DMS53 treated with DMSO at 0.1 percent for 48 hours (cell line): ENCODE results near the gene NDUFAF8.

Experiments
- DNase-seq: peaks from one replicate; lab custom pipeline; 2025; ENCODE audit not compliant: unreplicated experiment; lab: John Stamatoyannopoulos, UW

Gene NDUFAF8

DNA sequence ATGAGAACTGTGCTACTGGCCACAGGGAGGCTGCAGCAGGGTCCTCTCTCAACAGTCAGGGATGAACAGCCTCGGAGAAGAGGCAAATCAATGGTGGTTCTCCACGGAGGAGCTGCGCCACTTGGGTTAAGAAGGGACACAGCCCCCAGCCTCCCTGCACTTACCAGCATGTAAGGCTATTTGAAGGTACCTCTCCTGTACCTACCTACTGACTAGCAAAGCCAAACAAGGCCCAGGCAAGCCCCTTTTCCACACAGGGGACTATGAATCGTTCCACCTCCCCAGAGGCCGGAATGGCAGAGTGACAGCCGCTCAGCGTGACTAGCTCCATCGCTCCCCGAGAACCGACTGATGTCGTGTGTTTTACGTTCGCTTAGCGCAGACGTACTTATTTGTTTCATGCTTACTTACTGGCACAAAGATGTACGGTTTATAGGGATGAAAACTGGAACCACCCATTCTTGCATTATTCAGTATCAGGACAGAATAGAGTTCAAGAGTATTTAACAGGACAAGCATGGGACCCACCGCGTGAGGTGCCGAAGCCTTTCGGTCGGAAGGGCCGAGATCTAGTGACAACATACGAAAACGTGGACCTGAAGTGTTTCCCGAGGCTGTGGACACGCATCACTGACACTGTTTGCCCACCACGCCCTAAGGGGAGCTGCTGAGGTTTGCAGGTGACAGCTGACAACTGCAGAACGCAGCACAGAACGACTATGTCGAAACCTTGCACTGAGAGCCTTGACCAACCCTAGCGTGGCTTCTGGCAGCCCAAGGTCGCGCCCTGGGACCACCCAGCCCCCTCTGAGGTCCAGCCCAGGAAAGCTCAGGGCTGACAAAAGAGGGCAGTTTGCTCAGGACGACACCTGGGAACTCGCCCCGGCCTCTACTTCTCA, 1.3 kb upstream of the NDUFAF8 start:
- peak; percentile 41 for DNase-seq

DNA sequence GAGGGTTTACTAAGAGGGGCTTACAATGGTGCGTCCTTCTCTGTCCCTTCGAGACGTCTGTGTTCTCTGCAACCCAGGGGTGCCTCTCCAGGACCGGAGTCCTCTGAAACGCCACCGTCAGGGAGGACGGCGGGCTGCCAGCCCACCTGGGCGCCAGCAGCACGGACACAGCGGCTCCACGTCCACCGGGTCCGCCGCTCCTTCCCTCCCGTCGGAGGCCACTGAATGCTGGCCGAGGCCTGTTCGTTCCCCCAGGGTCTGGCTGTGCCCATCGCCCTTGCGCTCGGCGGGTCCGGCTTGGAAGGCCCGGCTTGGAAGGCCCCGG, 666 bp upstream of the NDUFAF8 start:
- DNase-seq = no peak

DNA sequence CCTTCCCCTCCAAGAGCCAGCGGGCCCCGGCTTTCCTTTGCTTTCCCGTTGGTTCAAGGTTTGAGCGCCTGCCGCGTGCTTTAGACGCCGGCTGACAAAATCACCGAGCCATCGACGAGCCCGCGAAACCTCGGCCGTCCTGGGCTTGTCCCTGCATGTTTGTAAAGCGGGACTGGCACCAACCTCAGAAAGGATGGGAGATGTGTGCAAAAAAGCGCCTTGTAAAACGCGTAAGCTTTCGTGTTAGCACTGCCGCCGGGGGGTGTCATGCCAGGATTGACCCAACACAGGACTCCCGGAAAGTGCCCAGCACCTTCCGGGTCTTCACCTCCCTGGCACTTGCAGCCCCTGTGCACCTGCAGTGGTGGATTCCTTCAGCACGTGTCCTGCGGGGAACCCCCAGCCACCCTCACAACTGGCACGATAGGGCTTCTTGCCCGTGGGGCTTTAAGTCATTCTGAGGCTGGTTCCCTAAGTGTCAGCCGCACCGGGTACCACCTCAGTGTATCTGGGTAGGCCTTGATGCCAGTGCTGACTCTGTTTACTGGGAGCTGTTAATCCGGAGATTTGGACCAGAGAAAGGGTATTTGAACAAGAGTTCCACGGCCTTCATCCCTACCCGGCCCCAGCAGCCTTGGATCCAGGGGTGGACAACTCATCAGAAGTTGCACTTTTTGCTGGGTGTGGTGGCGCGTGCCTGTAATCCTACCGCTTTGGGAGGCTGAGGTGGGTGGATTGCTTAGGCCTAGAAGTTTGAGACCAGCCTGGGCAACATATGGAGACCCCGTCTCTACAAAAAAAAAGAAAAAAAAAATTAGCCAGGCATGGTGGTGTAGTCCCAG, 817 bp downstream of the NDUFAF8 start:
- DNase-seq = no peak

GRCh38 chr17:81240761-81241160, 1.6 kb downstream of the NDUFAF8 start:
- DNase-seq = no peak

DNA sequence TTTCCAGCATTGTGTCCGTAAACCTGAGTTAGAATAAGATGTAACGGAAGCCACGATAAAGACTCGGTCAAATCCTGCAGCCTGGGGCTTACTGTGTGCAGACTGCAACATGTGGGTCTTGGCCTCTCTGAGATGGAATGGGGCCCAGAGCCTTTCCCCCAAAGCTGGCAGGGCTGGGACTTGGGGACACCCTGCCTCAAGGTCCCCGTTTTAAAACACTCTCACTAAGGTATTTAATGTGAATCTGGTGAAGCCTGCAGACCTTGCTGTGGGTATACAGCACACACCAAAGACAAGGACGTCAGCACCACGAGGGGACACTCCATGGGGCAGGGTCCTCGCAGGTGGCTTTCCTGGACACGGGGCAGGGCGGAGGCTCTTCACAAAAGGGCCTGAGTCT, 2.1 kb downstream of the NDUFAF8 start:
- DNase-seq = no peak

DNA sequence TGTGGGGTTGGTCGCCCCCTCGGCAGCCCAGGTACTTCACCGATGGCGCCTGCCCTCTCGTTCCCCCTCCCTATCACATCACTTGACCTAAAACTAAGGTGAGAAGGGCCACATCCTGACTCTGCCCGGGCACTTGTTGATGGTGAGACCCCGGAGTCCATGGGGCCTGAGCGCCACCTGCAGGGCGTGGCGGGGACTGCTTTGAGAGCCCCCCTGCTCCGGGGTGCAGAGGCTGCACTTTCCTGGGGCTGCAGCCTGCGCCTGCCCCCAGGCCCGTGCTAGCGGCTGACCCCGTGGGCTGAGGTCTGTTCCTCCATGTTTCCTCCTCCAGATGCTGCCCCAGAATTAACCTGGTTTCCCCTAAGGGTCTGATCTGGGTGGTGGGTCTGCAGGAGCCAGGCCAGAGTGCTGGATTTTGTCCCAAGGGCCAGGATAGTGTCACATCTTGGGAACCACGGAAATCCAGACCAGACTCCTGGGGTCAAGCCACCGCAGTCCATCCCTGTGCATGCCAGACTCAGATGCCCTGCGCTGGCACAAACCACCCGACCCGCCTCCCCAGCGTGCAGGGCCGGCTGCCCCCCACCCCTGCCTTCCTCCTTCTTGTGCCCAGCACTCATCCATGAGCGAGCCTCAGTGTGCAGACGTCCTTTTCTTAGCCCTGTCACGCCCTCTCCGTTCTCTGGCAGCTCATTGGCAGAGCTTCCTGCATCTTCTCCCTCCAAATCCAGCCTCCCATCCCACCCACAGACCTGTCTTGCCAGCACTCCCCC, 2.7 kb downstream of the NDUFAF8 start:
- peak; percentile 11 for DNase-seq

GRCh38 chr17:81242421-81243332, 3.6 kb downstream of the NDUFAF8 start:
- DNase-seq = no peak

DNA sequence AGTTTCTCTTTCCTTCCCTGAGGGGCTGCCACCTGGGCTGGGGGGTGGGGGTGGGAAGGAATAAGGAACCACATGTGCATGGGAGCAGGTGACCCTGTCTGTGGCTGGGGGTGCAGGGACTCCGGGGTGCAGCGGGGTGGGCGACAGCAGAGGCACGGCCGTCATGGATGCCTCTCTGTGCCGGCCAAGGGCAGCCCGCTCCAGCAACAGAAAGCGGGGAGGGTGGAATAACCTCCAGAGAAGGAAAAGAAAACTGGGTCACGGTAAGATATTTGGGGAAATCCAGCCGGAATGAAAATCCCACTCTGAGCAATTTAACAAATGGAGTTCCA, 4.2 kb downstream of the NDUFAF8 start:
- DNase-seq = no peak

- no peak for DNase-seq
Observed at GRCh38 chr17:81244358-81245023, 5.4 kb downstream of the NDUFAF8 start.

- DNase-seq = no peak
Observed at GRCh38 chr17:81245024-81245664, 6.0 kb downstream of the NDUFAF8 start.

GRCh38 chr17:81245665-81246342, 6.7 kb downstream of the NDUFAF8 start:
- no peak for DNase-seq

- DNase-seq = no peak
Observed at GRCh38 chr17:81246343-81246670, 7.2 kb downstream of the NDUFAF8 start.

GRCh38 chr17:81246679-81247338, 7.7 kb downstream of the NDUFAF8 start:
- DNase-seq = no peak

- DNase-seq = no peak
Observed at GRCh38 chr17:81247339-81247990, 8.3 kb downstream of the NDUFAF8 start.

GRCh38 chr17:81248649-81249048, 9.5 kb downstream of the NDUFAF8 start:
- no peak for DNase-seq

- DNase-seq = no peak
Observed at GRCh38 chr17:81249223-81250040, 10.3 kb downstream of the NDUFAF8 start.
